Activated T-cell treated with anti-CD3 and anti-CD28 coated beads, Interleukin-2, amount 50 U/mL, for 1 hour (primary cell): ENCODE results near the gene PDE3A.

Experiments
- DNase-seq: peaks from one replicate; pipeline ENCODE4 v3.0.0-alpha.2; 2020

PDE3A gene

GRCh38 chr12:20463913-20464524, 95.7 kb downstream of the PDE3A start:
- no peak for DNase-seq

- no peak for DNase-seq
These were observed 101.0 kb downstream of the PDE3A start for GRCh38 chr12:20469300-20469699.

- DNase-seq, result no peak
These were observed 101.4 kb downstream of the PDE3A start for GRCh38 chr12:20469756-20470155.

GRCh38 chr12:20472102-20472782, 103.9 kb downstream of the PDE3A start:
- DNase-seq, result no peak

GRCh38 chr12:20473133-20473532, 104.8 kb downstream of the PDE3A start:
- no peak for DNase-seq

GRCh38 chr12:20474016-20474415, 105.7 kb downstream of the PDE3A start:
- no peak for DNase-seq

- DNase-seq, result no peak
These were observed 106.1 kb downstream of the PDE3A start for GRCh38 chr12:20474443-20474842.

- DNase-seq, result no peak
These were observed 107.2 kb downstream of the PDE3A start for GRCh38 chr12:20475542-20475941.

GRCh38 chr12:20476551-20476950, 108.2 kb downstream of the PDE3A start:
- DNase-seq, result no peak

GRCh38 chr12:20477255-20477654, 108.9 kb downstream of the PDE3A start:
- no peak for DNase-seq

GRCh38 chr12:20477672-20478071, 109.3 kb downstream of the PDE3A start:
- DNase-seq, result no peak

- DNase-seq, result no peak
These were observed 114.2 kb downstream of the PDE3A start for GRCh38 chr12:20482491-20483054.

- no peak for DNase-seq
These were observed 115.4 kb downstream of the PDE3A start for GRCh38 chr12:20483776-20484175.

GRCh38 chr12:20486233-20486632, 117.9 kb downstream of the PDE3A start:
- no peak for DNase-seq

- DNase-seq, result no peak
These were observed 119.2 kb downstream of the PDE3A start for GRCh38 chr12:20487519-20487918.

GRCh38 chr12:20489645-20490044, 121.3 kb downstream of the PDE3A start:
- DNase-seq, result no peak

- no peak for DNase-seq
These were observed 121.9 kb downstream of the PDE3A start for GRCh38 chr12:20490213-20490612.

- DNase-seq, result no peak
These were observed 123.0 kb downstream of the PDE3A start for GRCh38 chr12:20491290-20491689.

GRCh38 chr12:20492251-20492760, 124.0 kb downstream of the PDE3A start:
- no peak for DNase-seq

GRCh38 chr12:20493934-20494333, 125.6 kb downstream of the PDE3A start:
- DNase-seq, result no peak

GRCh38 chr12:20494851-20495250, 126.5 kb downstream of the PDE3A start:
- DNase-seq, result no peak

- DNase-seq, result no peak
These were observed 127.7 kb downstream of the PDE3A start for GRCh38 chr12:20495997-20496396.

- DNase-seq, result no peak
These were observed 129.4 kb downstream of the PDE3A start for GRCh38 chr12:20497707-20498106.

- DNase-seq, result no peak
These were observed 133.6 kb downstream of the PDE3A start for GRCh38 chr12:20501958-20502357.
